Measurements from ENCODE around the gene GK.

GRCh38 chrX:30714138-30714537, 60.9 kb downstream of the GK start:
- TF ChIP-seq CTCF (IDR thresholded peaks at IDR 0.05) (no peak), POLR2A (IDR thresholded peaks at IDR 0.05) (no peak), POLR2AphosphoS5 (IDR thresholded peaks at IDR 0.05) (no peak), EP300 (IDR thresholded peaks at IDR 0.05) (no peak)
